NCI-H1048 (cell line): ENCODE results near the gene IL37.
A peak's percentile ranks its signal among the peaks of the same experiment; 100 is the strongest.
"Not testable (repeated sequence)": the region's sequence is repeated elsewhere in the genome, so short reads cannot be mapped to it uniquely, and the experiment has no call there.

Experiments used
- DNase-seq: peaks from one replicate; lab custom pipeline; 2025; lab: John Stamatoyannopoulos, UW

IL37 gene

GRCh38 chr2:112923237-112923966 is 12.4 kb downstream of the IL37 start:
- DNase-seq: no peak

GRCh38 chr2:112923967-112924338 is 13.0 kb downstream of the IL37 start:
- DNase-seq: no peak

GRCh38 chr2:112924360-112924759 is 13.4 kb downstream of the IL37 start:
- DNase-seq: no peak

- no peak for DNase-seq
Measured at GRCh38 chr2:112924821-112925220, 13.9 kb downstream of the IL37 start.

- DNase-seq: no peak
Measured at GRCh38 chr2:112926707-112927106, 15.7 kb downstream of the IL37 start.

GRCh38 chr2:112927745-112928144 is 16.8 kb downstream of the IL37 start:
- DNase-seq: no peak

- DNase-seq: no peak
Measured at GRCh38 chr2:112933261-112933660, 22.3 kb downstream of the IL37 start.

- not testable (repeated sequence) for DNase-seq
Measured at GRCh38 chr2:112934117-112934516, 23.2 kb downstream of the IL37 start.

GRCh38 chr2:112936927-112937232 is 25.9 kb downstream of the IL37 start:
- DNase-seq: no peak

- no peak for DNase-seq
Measured at GRCh38 chr2:112938904-112939303, 27.9 kb downstream of the IL37 start.

GRCh38 chr2:112939425-112939824 is 28.5 kb downstream of the IL37 start:
- no peak for DNase-seq

GRCh38 chr2:112940859-112941625 is 30.1 kb downstream of the IL37 start:
- no peak for DNase-seq

- DNase-seq: peak; percentile 54
Measured at GRCh38 chr2:112941753-112942653, 31.0 kb downstream of the IL37 start.

GRCh38 chr2:112942654-112943002 is 31.7 kb downstream of the IL37 start:
- DNase-seq: no peak

GRCh38 chr2:112944971-112945370 is 34.0 kb downstream of the IL37 start:
- DNase-seq: no peak

- no peak for DNase-seq
Measured at GRCh38 chr2:112946086-112946485, 35.1 kb downstream of the IL37 start.

GRCh38 chr2:112947374-112947773 is 36.4 kb downstream of the IL37 start:
- no peak for DNase-seq

GRCh38 chr2:112949456-112949855 is 38.5 kb downstream of the IL37 start:
- no peak for DNase-seq

- no peak for DNase-seq
Measured at GRCh38 chr2:112954364-112954763, 43.4 kb downstream of the IL37 start.

GRCh38 chr2:112957511-112957910 is 46.5 kb downstream of the IL37 start:
- no peak for DNase-seq

- DNase-seq: no peak
Measured at GRCh38 chr2:112958428-112959108, 47.6 kb downstream of the IL37 start.

GRCh38 chr2:112959109-112959812 is 48.3 kb downstream of the IL37 start:
- DNase-seq: no peak
